Osteocyte (in vitro differentiated cells): Measurements from ENCODE around the gene MARCHF11. TPM values are rescaled to one million over a fixed set of nuclear protein-coding genes. Genes with fewer than 3 reads are reported as not detected.

Experiments used
- DNase-seq: peaks from one replicate; pipeline ENCODE4 v3.0.0; 2021; ENCODE audit warnings: mixed read lengths; ENCODE audit not compliant: unreplicated experiment; ENCODE audit errors: extremely low spot score
- H3K27ac Mint-ChIP-seq: one replicate; pipeline ENCODE4 v1.8.0; 2021; ENCODE audit warnings: mild to moderate bottlenecking, mixed read lengths; ENCODE audit not compliant: unreplicated experiment
- H3K27me3 Mint-ChIP-seq: one replicate; pipeline ENCODE4 v1.8.0; 2021; ENCODE audit warnings: mixed read lengths; ENCODE audit not compliant: unreplicated experiment
- H3K36me3 Mint-ChIP-seq: one replicate; pipeline ENCODE4 v1.8.0; 2021; ENCODE audit warnings: mixed read lengths; ENCODE audit not compliant: unreplicated experiment
- H3K4me1 Mint-ChIP-seq: one replicate; pipeline ENCODE4 v1.8.0; 2021; ENCODE audit warnings: mixed read lengths; ENCODE audit not compliant: unreplicated experiment
- H3K4me3 Mint-ChIP-seq: one replicate; pipeline ENCODE4 v1.8.0; 2021; ENCODE audit warnings: mild to moderate bottlenecking, moderate library complexity, mixed read lengths; ENCODE audit not compliant: unreplicated experiment
- H3K9me3 Mint-ChIP-seq: one replicate; pipeline ENCODE4 v1.8.0; 2021; ENCODE audit warnings: mixed read lengths; ENCODE audit not compliant: unreplicated experiment
- CTCF ChIP-seq: fragments of 200-600 bp; sonication (generic); IDR thresholded peaks from 2 replicates; pipeline ENCODE4 v1.5.0; 2021; ENCODE audit warnings: antibody characterized with exemption, mild to moderate bottlenecking, moderate library complexity
- total RNA-seq: library from RNA; stranded (reverse); gene quantifications from 2 replicates; pipeline ENCODE4 v1.2.1, GENCODE V29; 2021

Gene MARCHF11
- total RNA-seq, 1 donor from 2014 or later, result not detected

DNA sequence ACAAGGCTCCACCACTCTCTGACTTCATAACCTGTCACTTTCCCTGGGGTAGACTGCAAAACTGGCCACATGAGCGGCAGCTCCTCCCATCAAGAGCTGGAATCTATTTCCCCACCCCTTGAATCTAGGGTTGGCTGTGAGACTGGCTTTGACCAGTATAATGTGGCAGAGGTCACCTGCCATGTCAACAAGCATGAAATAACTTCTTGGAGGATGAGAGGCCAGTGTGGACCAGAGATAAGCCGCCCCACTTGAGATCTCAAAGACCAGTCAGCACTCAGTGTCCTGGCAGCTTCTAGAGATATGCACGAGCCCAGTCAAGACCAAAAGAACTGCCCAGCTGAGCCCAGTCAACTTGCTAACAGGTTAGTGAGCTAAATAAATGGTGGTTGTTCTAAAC, 59.0 kb downstream of the MARCHF11 start:
- Mint-ChIP-seq H3K27ac (no peak overlapping the region), H3K4me1 (no peaks in the 10 kb centered on the region), H3K36me3 (no peaks in the 10 kb centered on the region), H3K9me3 (no peaks in the 10 kb centered on the region), H3K27me3 (peaks cover 8% of the 10 kb centered on the region), H3K4me3 (no peak overlapping the region)
- DNase-seq, result no peak
- no peak for TF ChIP-seq CTCF

- Mint-ChIP-seq H3K4me1 (no peaks in the 10 kb centered on the region), H3K9me3 (no peaks in the 10 kb centered on the region), H3K4me3 (no peak overlapping the region), H3K27ac (no peak overlapping the region), H3K36me3 (no peaks in the 10 kb centered on the region), H3K27me3 (peaks cover 8% of the 10 kb centered on the region)
- no peak for DNase-seq
- no peak for TF ChIP-seq CTCF
Observed at GRCh38 chr5:16119790-16120189, 59.8 kb downstream of the MARCHF11 start.

- DNase-seq, result no peak
- peaks cover 2% of the 10 kb centered on the region for H3K27me3 Mint-ChIP-seq
- no peak for TF ChIP-seq CTCF
- H3K4me3 Mint-ChIP-seq, result no peak overlapping the region
- no peaks in the 10 kb centered on the region for H3K9me3 Mint-ChIP-seq
- no peaks in the 10 kb centered on the region for H3K4me1 Mint-ChIP-seq
- no peak overlapping the region for H3K27ac Mint-ChIP-seq
- no peaks in the 10 kb centered on the region for H3K36me3 Mint-ChIP-seq
Observed at GRCh38 chr5:16115140-16115539, 64.5 kb downstream of the MARCHF11 start.

- TF ChIP-seq CTCF, result no peak
- Mint-ChIP-seq H3K4me1 (no peaks in the 10 kb centered on the region), H3K4me3 (no peak overlapping the region), H3K27ac (no peak overlapping the region), H3K9me3 (peaks cover 17% of the 10 kb centered on the region), H3K27me3 (no peaks in the 10 kb centered on the region), H3K36me3 (no peaks in the 10 kb centered on the region)
- DNase-seq, result no peak
Observed at GRCh38 chr5:16108418-16108817, 71.2 kb downstream of the MARCHF11 start.

DNA sequence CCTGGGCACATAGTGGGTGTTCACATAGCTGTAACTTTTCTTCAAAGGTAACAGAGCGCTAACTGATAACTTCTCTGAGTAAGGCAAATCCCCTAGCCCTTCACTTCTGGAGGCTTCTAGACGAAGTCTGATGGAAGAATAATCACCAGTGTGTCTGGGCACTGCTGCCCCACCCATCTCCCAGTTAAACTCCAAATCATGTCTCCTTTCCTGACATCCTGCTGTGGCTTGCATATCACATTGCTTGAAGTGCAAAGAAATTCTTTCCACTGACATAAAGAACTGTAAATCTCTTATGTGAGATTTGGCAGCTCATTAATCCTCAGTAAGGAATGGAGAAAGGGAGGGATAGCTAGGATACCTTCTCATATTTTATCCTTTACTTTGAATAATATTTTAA, 74.6 kb downstream of the MARCHF11 start:
- H3K9me3 Mint-ChIP-seq, result peaks cover 24% of the 10 kb centered on the region
- no peaks in the 10 kb centered on the region for H3K36me3 Mint-ChIP-seq
- H3K27me3 Mint-ChIP-seq, result no peaks in the 10 kb centered on the region
- TF ChIP-seq CTCF, result no peak
- no peak for DNase-seq
- no peaks in the 10 kb centered on the region for H3K4me1 Mint-ChIP-seq
- H3K4me3 Mint-ChIP-seq, result no peak overlapping the region
- H3K27ac Mint-ChIP-seq, result no peak overlapping the region
